Measurements from ENCODE around the gene SLC30A2.

SLC30A2 gene

GRCh38 chr1:26029864-26030481 is 15.9 kb downstream of the SLC30A2 start:
- no peak for DNase-seq (ENCODE audit: low read depth)
- no peak overlapping the region for H3K4me3 ChIP-seq (ENCODE audit: low read depth, low read length)
- TF ChIP-seq CTCF (conservative IDR thresholded peaks at IDR 0.05; ENCODE audit: low read depth, low read length), result peak; percentile 17

GRCh38 chr1:26029054-26029863 is 16.7 kb downstream of the SLC30A2 start:
- TF ChIP-seq CTCF (conservative IDR thresholded peaks at IDR 0.05; ENCODE audit: low read depth, low read length), result no peak
- DNase-seq (ENCODE audit: low read depth), result no peak
- H3K4me3 ChIP-seq (ENCODE audit: low read depth, low read length), result no peak overlapping the region

- no peak for TF ChIP-seq CTCF (conservative IDR thresholded peaks at IDR 0.05; ENCODE audit: low read depth, low read length)
- no peak overlapping the region for H3K4me3 ChIP-seq (ENCODE audit: low read depth, low read length)
- no peak for DNase-seq (ENCODE audit: low read depth)
These were observed 17.4 kb downstream of the SLC30A2 start for GRCh38 chr1:26028490-26028980.

GRCh38 chr1:26027716-26028489 is 18.0 kb downstream of the SLC30A2 start:
- H3K4me3 ChIP-seq (ENCODE audit: low read depth, low read length), result no peak overlapping the region
- TF ChIP-seq CTCF (conservative IDR thresholded peaks at IDR 0.05; ENCODE audit: low read depth, low read length), result no peak
- DNase-seq (ENCODE audit: low read depth), result no peak

- no peak overlapping the region for H3K4me3 ChIP-seq (ENCODE audit: low read depth, low read length)
- TF ChIP-seq CTCF (conservative IDR thresholded peaks at IDR 0.05; ENCODE audit: low read depth, low read length), result no peak
- DNase-seq (ENCODE audit: low read depth), result no peak
These were observed 20.4 kb downstream of the SLC30A2 start for GRCh38 chr1:26025517-26025916.

- H3K4me3 ChIP-seq (ENCODE audit: low read depth, low read length), result no peak overlapping the region
- no peak for TF ChIP-seq CTCF (conservative IDR thresholded peaks at IDR 0.05; ENCODE audit: low read depth, low read length)
- no peak for DNase-seq (ENCODE audit: low read depth)
These were observed 20.9 kb downstream of the SLC30A2 start for GRCh38 chr1:26025060-26025459.
